ENCODE data around the gene LDLRAD4.
A peak's percentile ranks its signal among the peaks of the same experiment; 100 is the strongest.

Gene LDLRAD4

DNA sequence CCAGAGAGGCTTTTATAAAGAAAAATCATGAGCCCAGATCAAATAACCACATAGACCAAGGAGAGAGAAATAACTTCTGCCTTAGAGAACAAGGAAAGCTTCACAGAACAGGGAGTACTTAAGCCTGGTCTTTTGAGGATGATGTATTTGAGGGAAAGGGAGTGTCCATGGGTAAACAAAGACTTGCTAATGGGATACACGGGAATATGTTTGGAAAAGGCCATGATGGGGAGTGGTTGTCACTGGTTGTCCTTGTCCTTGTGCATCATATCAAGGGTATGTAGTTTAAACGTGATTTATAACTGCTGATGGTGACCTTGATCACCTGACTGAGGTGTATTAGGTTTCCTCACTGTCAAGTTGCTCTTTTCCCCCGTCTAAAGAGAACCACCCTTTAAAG lies 337.9 kb downstream of the LDLRAD4 start:
- Histone ChIP-seq H3K23ac (ENCODE audit: low read depth, low read length, poor library complexity) (no peak overlapping the region), H2AK5ac (ENCODE audit: low read depth, low read length) (no peak overlapping the region), H4K8ac (ENCODE audit: low read depth, low read length) (no peak overlapping the region), H3K4me3 (ENCODE audit: low read length in 2 of 2) (no peak overlapping the region), H3K4ac (ENCODE audit: low read length) (no peak overlapping the region), H3K27ac (replicated peaks; ENCODE audit: low read length) (no peak overlapping the region), H2BK15ac (ENCODE audit: low read length) (no peak overlapping the region), H3K9me3 (replicated peaks in 1 of 2; ENCODE audit: control insufficient read depth in 2 of 2, insufficient read depth in 1 of 2, low read depth in 1 of 2, low read length in 2 of 2) (no peaks in the 10 kb centered on the region), H2BK120ac (ENCODE audit: low read depth, low read length) (no peak overlapping the region), H3K4me2 (ENCODE audit: insufficient read depth, low read length, poor library complexity, severe bottlenecking) (no peak overlapping the region), H3K9ac (ENCODE audit: low read depth, low read length, poor library complexity) (no peak overlapping the region), H3K4me1 (ENCODE audit: control insufficient read depth in 2 of 2, insufficient read depth in 1 of 2, low read depth in 1 of 2, low read length in 2 of 2) (no peaks in the 10 kb centered on the region), H3K14ac (ENCODE audit: low read length) (no peak overlapping the region), H3K79me1 (ENCODE audit: low read depth, low read length) (no peaks in the 10 kb centered on the region), H3K18ac (ENCODE audit: low read length) (no peak overlapping the region), H2BK12ac (ENCODE audit: low read length) (no peak overlapping the region), H3K27me3 (ENCODE audit: control insufficient read depth in 3 of 3, insufficient read depth in 3 of 3, low read depth in 1 of 3, low read length in 3 of 3) (peaks cover 0 to 6% (median 0%) of the 10 kb centered on the region in 3 experiments), H4K91ac (ENCODE audit: low read depth, low read length, poor library complexity) (no peak overlapping the region), H2BK5ac (ENCODE audit: low read length) (no peak overlapping the region), H3K36me3 (replicated peaks in 1 of 2; ENCODE audit: control insufficient read depth in 2 of 2, insufficient read depth in 2 of 2, low read length in 2 of 2) (no peaks in the 10 kb centered on the region), H2AFZ (ENCODE audit: low read length) (no peak overlapping the region)
- DNase-seq (ENCODE audit: low spot score): no peak
- no CpG with 5 or more reads among the region's 3 CpGs for WGBS, 2 donors (ENCODE audit: extremely low coverage in 2 of 2, insufficient read length in 2 of 2, insufficient replicate concordance in 1 of 2)

DNA sequence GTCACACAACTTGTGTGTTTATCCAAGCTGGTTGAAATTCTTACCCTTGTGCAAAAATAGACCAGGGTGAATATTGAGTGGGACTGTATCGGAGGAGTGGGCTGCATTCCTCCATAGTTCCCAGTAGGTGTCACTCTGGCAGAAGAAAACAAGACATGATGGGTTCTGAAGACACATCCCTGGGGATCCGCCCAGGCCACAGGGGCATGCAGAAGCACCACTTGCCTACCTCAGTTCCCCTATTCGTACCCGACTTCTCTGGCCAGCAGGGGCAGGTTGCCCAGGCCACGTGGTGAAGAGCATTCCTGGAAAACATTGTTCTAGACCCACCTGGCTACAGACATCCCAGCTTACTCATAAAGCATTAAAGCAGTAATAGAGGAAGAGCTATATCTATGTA lies 339.6 kb downstream of the LDLRAD4 start:
- DNase-seq (ENCODE audit: low spot score): peak; percentile 30
- Histone ChIP-seq H4K91ac (ENCODE audit: low read depth, low read length, poor library complexity) (no peak overlapping the region), H3K27me3 (ENCODE audit: control insufficient read depth in 3 of 3, insufficient read depth in 3 of 3, low read depth in 1 of 3, low read length in 3 of 3) (peaks cover 0 to 1% (median 0%) of the 10 kb centered on the region in 3 experiments), H3K4me1 (ENCODE audit: control insufficient read depth in 2 of 2, insufficient read depth in 1 of 2, low read depth in 1 of 2, low read length in 2 of 2) (peaks cover 0 to under 1% of the 10 kb centered on the region in 2 donors), H4K8ac (ENCODE audit: low read depth, low read length) (no peak overlapping the region), H3K14ac (ENCODE audit: low read length) (no peak overlapping the region), H2BK12ac (ENCODE audit: low read length) (no peak overlapping the region), H3K4me3 (ENCODE audit: low read length in 2 of 2) (no peak overlapping the region), H3K23ac (ENCODE audit: low read depth, low read length, poor library complexity) (no peak overlapping the region), H3K4me2 (ENCODE audit: insufficient read depth, low read length, poor library complexity, severe bottlenecking) (no peak overlapping the region), H3K36me3 (replicated peaks in 1 of 2; ENCODE audit: control insufficient read depth in 2 of 2, insufficient read depth in 2 of 2, low read length in 2 of 2) (no peaks in the 10 kb centered on the region), H3K27ac (replicated peaks; ENCODE audit: low read length) (no peak overlapping the region), H2BK15ac (ENCODE audit: low read length) (no peak overlapping the region), H2BK5ac (ENCODE audit: low read length) (no peak overlapping the region), H2AFZ (ENCODE audit: low read length) (no peak overlapping the region), H2BK120ac (ENCODE audit: low read depth, low read length) (no peak overlapping the region), H2AK5ac (ENCODE audit: low read depth, low read length) (no peak overlapping the region), H3K9me3 (replicated peaks in 1 of 2; ENCODE audit: control insufficient read depth in 2 of 2, insufficient read depth in 1 of 2, low read depth in 1 of 2, low read length in 2 of 2) (no peaks in the 10 kb centered on the region), H3K79me1 (ENCODE audit: low read depth, low read length) (no peaks in the 10 kb centered on the region), H3K4ac (ENCODE audit: low read length) (no peak overlapping the region), H3K18ac (ENCODE audit: low read length) (no peak overlapping the region), H3K9ac (ENCODE audit: low read depth, low read length, poor library complexity) (no peak overlapping the region)
- WGBS, 2 donors (ENCODE audit: extremely low coverage in 2 of 2, insufficient read length in 2 of 2, insufficient replicate concordance in 1 of 2): no CpG with 5 or more reads among the region's 5 CpGs

DNA sequence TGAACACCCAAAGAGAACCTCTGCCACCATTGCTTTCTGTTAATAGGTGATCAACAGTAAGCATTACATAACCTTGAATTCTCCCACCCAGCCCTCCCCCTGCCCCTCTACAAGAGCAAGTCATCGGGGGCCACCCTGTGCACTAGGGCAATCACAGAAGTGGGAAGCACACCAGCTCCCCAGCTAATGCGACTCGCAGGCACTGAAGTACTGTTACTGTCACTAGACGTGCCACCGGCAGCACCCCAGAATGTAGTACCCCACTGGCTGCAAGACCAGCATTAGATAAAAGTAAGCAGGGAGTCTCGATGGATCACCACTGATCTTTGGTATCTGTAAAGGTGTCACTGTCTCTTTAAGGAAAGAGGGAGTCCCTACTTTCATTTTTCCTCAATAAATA lies 340.2 kb downstream of the LDLRAD4 start:
- WGBS, 2 donors (ENCODE audit: extremely low coverage in 2 of 2, insufficient read length in 2 of 2, insufficient replicate concordance in 1 of 2): no CpG with 5 or more reads among the region's 6 CpGs
- no peak overlapping the region for H3K4me2 ChIP-seq (ENCODE audit: insufficient read depth, low read length, poor library complexity, severe bottlenecking)
- H3K9ac ChIP-seq (ENCODE audit: low read depth, low read length, poor library complexity): no peak overlapping the region
- no peak overlapping the region for H2AK5ac ChIP-seq (ENCODE audit: low read depth, low read length)
- no peak overlapping the region for H4K8ac ChIP-seq (ENCODE audit: low read depth, low read length)
- no peak overlapping the region for H2BK15ac ChIP-seq (ENCODE audit: low read length)
- no peak overlapping the region for H2BK5ac ChIP-seq (ENCODE audit: low read length)
- no peaks in the 10 kb centered on the region for H3K36me3 ChIP-seq (replicated peaks in 1 of 2; ENCODE audit: control insufficient read depth in 2 of 2, insufficient read depth in 2 of 2, low read length in 2 of 2)
- H3K14ac ChIP-seq (ENCODE audit: low read length): no peak overlapping the region
- H4K91ac ChIP-seq (ENCODE audit: low read depth, low read length, poor library complexity): no peak overlapping the region
- no peaks in the 10 kb centered on the region for H3K9me3 ChIP-seq (replicated peaks in 1 of 2; ENCODE audit: control insufficient read depth in 2 of 2, insufficient read depth in 1 of 2, low read depth in 1 of 2, low read length in 2 of 2)
- no peak overlapping the region for H3K23ac ChIP-seq (ENCODE audit: low read depth, low read length, poor library complexity)
- no peak overlapping the region for H3K4ac ChIP-seq (ENCODE audit: low read length)
- no peaks in the 10 kb centered on the region for H3K27me3 ChIP-seq (ENCODE audit: control insufficient read depth in 3 of 3, insufficient read depth in 3 of 3, low read depth in 1 of 3, low read length in 3 of 3)
- peaks cover 0 to 2% of the 10 kb centered on the region in 2 donors for H3K4me1 ChIP-seq (ENCODE audit: control insufficient read depth in 2 of 2, insufficient read depth in 1 of 2, low read depth in 1 of 2, low read length in 2 of 2)
- no peak overlapping the region for H2BK120ac ChIP-seq (ENCODE audit: low read depth, low read length)
- H3K18ac ChIP-seq (ENCODE audit: low read length): no peak overlapping the region
- no peak overlapping the region for H3K4me3 ChIP-seq (ENCODE audit: low read length in 2 of 2)
- DNase-seq (ENCODE audit: low spot score): no peak
- no peaks in the 10 kb centered on the region for H3K79me1 ChIP-seq (ENCODE audit: low read depth, low read length)
- no peak overlapping the region for H2AFZ ChIP-seq (ENCODE audit: low read length)
- no peak overlapping the region for H2BK12ac ChIP-seq (ENCODE audit: low read length)
- H3K27ac ChIP-seq (replicated peaks; ENCODE audit: low read length): no peak overlapping the region

DNA sequence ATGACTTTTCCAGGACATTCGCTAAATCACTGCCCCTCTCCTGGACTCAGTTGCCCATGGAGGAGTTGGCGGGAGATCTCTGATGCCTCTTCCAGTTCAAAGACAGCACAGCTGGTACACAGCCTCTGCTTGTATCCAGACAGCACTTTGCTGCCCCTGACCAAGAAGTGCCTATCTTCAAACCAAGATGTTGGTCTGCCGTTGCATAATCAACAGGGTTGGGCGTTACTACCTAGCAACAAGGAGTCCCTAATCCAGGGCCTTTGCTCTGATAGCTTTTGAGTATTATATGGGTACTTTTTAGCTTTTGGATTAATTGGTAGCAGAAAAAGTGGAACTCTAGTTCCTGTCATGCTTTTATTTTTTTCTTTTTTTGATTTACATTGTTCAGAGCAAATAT lies 341.2 kb downstream of the LDLRAD4 start:
- Histone ChIP-seq H3K9me3 (replicated peaks in 1 of 2; ENCODE audit: control insufficient read depth in 2 of 2, insufficient read depth in 1 of 2, low read depth in 1 of 2, low read length in 2 of 2) (no peaks in the 10 kb centered on the region), H4K91ac (ENCODE audit: low read depth, low read length, poor library complexity) (no peak overlapping the region), H3K36me3 (replicated peaks in 1 of 2; ENCODE audit: control insufficient read depth in 2 of 2, insufficient read depth in 2 of 2, low read length in 2 of 2) (no peaks in the 10 kb centered on the region), H2BK5ac (ENCODE audit: low read length) (no peak overlapping the region), H2BK12ac (ENCODE audit: low read length) (no peak overlapping the region), H3K18ac (ENCODE audit: low read length) (no peak overlapping the region), H3K14ac (ENCODE audit: low read length) (no peak overlapping the region), H3K79me1 (ENCODE audit: low read depth, low read length) (no peaks in the 10 kb centered on the region), H3K4me1 (ENCODE audit: control insufficient read depth in 2 of 2, insufficient read depth in 1 of 2, low read depth in 1 of 2, low read length in 2 of 2) (peaks cover 0 to 2% of the 10 kb centered on the region in 2 donors), H2BK15ac (ENCODE audit: low read length) (no peak overlapping the region), H2AFZ (ENCODE audit: low read length) (no peak overlapping the region), H4K8ac (ENCODE audit: low read depth, low read length) (no peak overlapping the region), H3K4me3 (ENCODE audit: low read length in 2 of 2) (no peak overlapping the region), H2AK5ac (ENCODE audit: low read depth, low read length) (no peak overlapping the region), H3K4me2 (ENCODE audit: insufficient read depth, low read length, poor library complexity, severe bottlenecking) (no peak overlapping the region), H3K27me3 (ENCODE audit: control insufficient read depth in 3 of 3, insufficient read depth in 3 of 3, low read depth in 1 of 3, low read length in 3 of 3) (no peaks in the 10 kb centered on the region), H3K23ac (ENCODE audit: low read depth, low read length, poor library complexity) (no peak overlapping the region), H3K27ac (replicated peaks; ENCODE audit: low read length) (no peak overlapping the region), H2BK120ac (ENCODE audit: low read depth, low read length) (no peak overlapping the region), H3K4ac (ENCODE audit: low read length) (no peak overlapping the region), H3K9ac (ENCODE audit: low read depth, low read length, poor library complexity) (no peak overlapping the region)
- WGBS, 2 donors (ENCODE audit: extremely low coverage in 2 of 2, insufficient read length in 2 of 2, insufficient replicate concordance in 1 of 2): no CpG with 5 or more reads among the region's 4 CpGs
- no peak for DNase-seq (ENCODE audit: low spot score)
